GM12878 (cell line): ENCODE measurements around the gene FIBCD1. TPM values are rescaled to one million over a fixed set of nuclear protein-coding genes. Genes with fewer than 3 reads are reported as not detected.

Experiments used
- ATAC-seq: fragments of 200-7000 bp; cut with Tn5 transposase; 3 replicates; pipeline ENCODE4 v1.9.1; 2020; ENCODE audit warnings: mild to moderate bottlenecking, moderate library complexity
- BruUV-seq: library from RNA; stranded (reverse); fragments of 400-500 nt; replicated peaks from 2 replicates; lab custom pipeline; 2021; lab: Mats Ljungman, UMichigan
- CTCF ChIA-PET: fragments of 300-600 bp; sonication (Branson Sonifier 250); formaldehyde crosslinking; extraction: SDS; loops from one replicate; lab custom pipeline; 2021; ENCODE audit warnings: inconsistent platforms; lab: Yijun Ruan, JAX
- POLR2A ChIA-PET: fragments of 350-600 bp; formaldehyde crosslinking; extraction: SDS; loops from one replicate; lab custom pipeline; 2021; ENCODE audit warnings: inconsistent platforms; lab: Charles Lee
- RAD21 ChIA-PET: fragments of 300-600 bp; sonication (Branson Sonifier 250); formaldehyde crosslinking; loops from one replicate; lab custom pipeline; 2023; ENCODE audit warnings: antibody characterized with exemption; ENCODE audit not compliant: unreplicated experiment; lab: Charles Lee
- SMC1A ChIA-PET: fragments of 300-600 bp; sonication (Branson Sonifier 250); formaldehyde crosslinking; loops from one replicate; lab custom pipeline; 2023; ENCODE audit not compliant: unreplicated experiment, uncharacterized antibody; lab: Charles Lee
- DNase-seq: peaks from one replicate; pipeline ENCODE4 v3.0.0-alpha.2; 2011; ENCODE audit warnings: low read depth, low spot score
- FAIRE-seq: peaks from 3 replicates; lab custom pipeline; 2011; peaks lifted over from hg19 to GRCh38; lab: Jason Lieb, UNC
- H2AFZ ChIP-seq: 2 replicates; pipeline ENCODE4 v1.6.0; 2011; ENCODE audit warnings: low read depth, low read length, control low read depth; ENCODE audit not compliant: control insufficient read depth
- H3K27ac ChIP-seq: 2 replicates; pipeline ENCODE4 v1.5.1; 2011; ENCODE audit warnings: control low read depth; ENCODE audit not compliant: control insufficient read depth, insufficient read depth
- H3K27me3 ChIP-seq, 2 experiments: replicated peaks in 1 of 2; 2 replicates each; pipeline versions ENCODE4 v1.6.0 to v1.6.1; 2011; ENCODE audit warnings: low read length in 1 of 2; ENCODE audit not compliant: control insufficient read depth in 2 of 2, insufficient read depth in 2 of 2
- H3K36me3 ChIP-seq, 2 experiments: 2 replicates each; pipeline ENCODE4 v1.5.1; 2011; ENCODE audit warnings: low read length in 1 of 2; ENCODE audit not compliant: control insufficient read depth in 2 of 2, insufficient read depth in 2 of 2
- H3K4me1 ChIP-seq: 2 replicates; pipeline ENCODE4 v1.6.1; 2011; ENCODE audit warnings: mild to moderate bottlenecking, low read length, moderate library complexity, mixed read lengths; ENCODE audit not compliant: control insufficient read depth, insufficient read depth
- H3K4me2 ChIP-seq: 2 replicates; pipeline ENCODE4 v1.6.0; 2011; ENCODE audit warnings: control low read depth; ENCODE audit not compliant: control insufficient read depth, insufficient read depth
- H3K4me3 ChIP-seq: fragments of 200-600 bp; sonication (generic); 2 replicates; pipeline ENCODE4 v1.5.1; 2016
- H3K79me2 ChIP-seq: 2 replicates; pipeline ENCODE4 v1.6.0; 2011; ENCODE audit warnings: low read length; ENCODE audit not compliant: control insufficient read depth, insufficient read depth
- H3K9ac ChIP-seq: 2 replicates; pipeline ENCODE4 v1.8.0; 2011; ENCODE audit warnings: low read length, control low read depth, mixed read lengths; ENCODE audit not compliant: control insufficient read depth, insufficient read depth
- H3K9me3 ChIP-seq: replicated peaks from 3 replicates; pipeline ENCODE4 v1.5.1; 2011; ENCODE audit warnings: mild to moderate bottlenecking, low read length; ENCODE audit not compliant: control insufficient read depth, insufficient read depth
- H4K20me1 ChIP-seq: 2 replicates; pipeline ENCODE4 v1.6.0; 2011; ENCODE audit not compliant: control insufficient read depth, insufficient read depth
- EP300 ChIP-seq, 2 experiments: fragments of 150-350 bp in 1 of 2; IDR thresholded peaks; 2 replicates each; pipeline ENCODE4 v1.6.1; 2011 to 2012; ENCODE audit warnings: low read depth in 2 of 2, low read length in 2 of 2, borderline replicate concordance in 1 of 2, improper control_type of control experiment in 1 of 2, inconsistent platforms in 1 of 2; ENCODE audit not compliant: control insufficient read depth in 1 of 2
- HDGF ChIP-seq: fragments of 450-650 bp; IDR thresholded peaks from 2 replicates; pipeline ENCODE4 v1.6.1; 2016; ENCODE audit warnings: antibody characterized with exemption
- MYB ChIP-seq: fragments of 150-350 bp; IDR thresholded peaks from 2 replicates; pipeline ENCODE4 v1.6.1; 2014; ENCODE audit warnings: mild to moderate bottlenecking, low read depth, low read length, borderline replicate concordance
- NR2F1 ChIP-seq: fragments of 450-650 bp; conservative IDR thresholded peaks from 2 replicates; pipeline ENCODE4 v1.6.1; 2017; ENCODE audit warnings: mild to moderate bottlenecking
- SREBF2 ChIP-seq: IDR thresholded peaks from 2 replicates; pipeline ENCODE4 v1.6.1; 2012; ENCODE audit warnings: mild to moderate bottlenecking, low read length
- ZZZ3 ChIP-seq: IDR thresholded peaks from 2 replicates; pipeline ENCODE4 v1.6.1; 2011; ENCODE audit warnings: low read depth; ENCODE audit not compliant: control insufficient read depth, insufficient read length
- WGBS: methylation state at CpG from one replicate; pipeline ENCODE4 v1.1.6; 2016; ENCODE audit warnings: low lambda C conversion rate; ENCODE audit not compliant: insufficient replicate concordance, insufficient coverage; ENCODE audit errors: missing lambda C conversion rate; 5-methylcytosine and 5-hydroxymethylcytosine counted together
- in situ Hi-C: fragments of 300-500 bp; cut with MboI; formaldehyde crosslinking; loops from 9 replicates; pipeline ENCODE4 v1.14.3; 2018; ENCODE audit warnings: mixed read lengths
- intact Hi-C: fragments of 100-400 bp; cut with micrococcal nuclease; formaldehyde crosslinking; loops from one replicate; pipeline ENCODE4 v1.14.2; 2022; ENCODE audit not compliant: unreplicated experiment
- polyA plus RNA-seq, 11 experiments: library from polyadenylated mRNA; depleted of rRNA in 4 of 11; unstranded in 6 of 11; stranded (reverse) in 5 of 11; fragments of >200 nt; fragmentation: Nextera tagmentation in 4 of 11; fragmentation: Illumina TruSeq in 1 of 11; extraction: Ambion mirVana in 4 of 11; extraction: Trizol in 1 of 11; gene quantifications; 1 replicate in 1 of 11; 2 replicates in 10 of 11; pipeline versions ENCODE4 v1.2.1 to v1.2.3, GENCODE V29; 2011 to 2016; ENCODE audit warnings: inconsistent platforms in 2 of 11, missing spikeins in 2 of 11, low read depth in 1 of 11
- total RNA-seq, 4 experiments: library from RNA; depleted of rRNA in 3 of 4; stranded (reverse); fragments of >200 nt in 3 of 4; fragmentation: Illumina TruSeq in 1 of 4; extraction: Trizol in 1 of 4; gene quantifications; 2 replicates each; pipeline versions ENCODE4 v1.2.1 to v1.2.3, GENCODE V29; 2013 to 2021
- TF ChIP-seq, protein P1 (sequence below), 3 experiments: IDR thresholded peaks in 2 of 3; conservative IDR thresholded peaks in 1 of 3; 2 replicates each; pipeline ENCODE4 v1.5.1; 2011; ENCODE audit warnings: low read depth in 3 of 3, low read length in 3 of 3, mild to moderate bottlenecking in 3 of 3, control low read depth in 2 of 3, moderate library complexity in 2 of 3, inconsistent platforms in 1 of 3, mixed read lengths in 1 of 3; ENCODE audit not compliant: control insufficient read depth in 2 of 3, insufficient read depth in 1 of 3; ENCODE audit errors: extremely low read depth in 1 of 3

The FIBCD1 gene
- total and polyA plus RNA-seq, 10 of the 15 experiments (the other 5 are each of a cell fraction or from before 2014, with no cell fraction given), result 0.04 to 0.95 (median 0.25) TPM; not detected in 6

DNA sequence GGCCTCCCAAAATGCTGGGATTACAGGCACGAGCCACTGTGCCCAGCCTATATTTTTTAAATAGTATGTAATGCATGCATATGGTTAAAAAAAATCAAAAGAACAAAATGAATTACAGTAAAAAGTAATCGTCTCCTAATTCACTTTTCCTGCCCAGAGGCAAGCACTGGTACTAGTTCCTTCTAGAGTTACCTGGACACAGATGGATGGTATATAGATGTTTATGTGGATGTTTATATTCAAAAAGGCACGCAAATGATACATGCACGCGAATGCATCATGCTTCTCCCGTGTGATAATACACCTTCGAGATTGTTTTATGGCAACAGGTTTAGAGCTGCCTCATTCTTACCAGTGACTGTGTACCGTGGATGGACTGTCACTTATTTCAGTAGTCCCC is 82.6 kb downstream of the FIBCD1 start:
- TF ChIP-seq HDGF (no peak), ZZZ3 (no peak), NR2F1 (no peak), EP300 (IDR thresholded peaks at IDR 0.05; ENCODE audit: borderline replicate concordance in 1 of 2, control insufficient read depth in 1 of 2, low read depth in 2 of 2, low read length in 2 of 2) (no peak), MYB (no peak), SREBF2 (no peak)
- TF ChIP-seq, protein P1, sequence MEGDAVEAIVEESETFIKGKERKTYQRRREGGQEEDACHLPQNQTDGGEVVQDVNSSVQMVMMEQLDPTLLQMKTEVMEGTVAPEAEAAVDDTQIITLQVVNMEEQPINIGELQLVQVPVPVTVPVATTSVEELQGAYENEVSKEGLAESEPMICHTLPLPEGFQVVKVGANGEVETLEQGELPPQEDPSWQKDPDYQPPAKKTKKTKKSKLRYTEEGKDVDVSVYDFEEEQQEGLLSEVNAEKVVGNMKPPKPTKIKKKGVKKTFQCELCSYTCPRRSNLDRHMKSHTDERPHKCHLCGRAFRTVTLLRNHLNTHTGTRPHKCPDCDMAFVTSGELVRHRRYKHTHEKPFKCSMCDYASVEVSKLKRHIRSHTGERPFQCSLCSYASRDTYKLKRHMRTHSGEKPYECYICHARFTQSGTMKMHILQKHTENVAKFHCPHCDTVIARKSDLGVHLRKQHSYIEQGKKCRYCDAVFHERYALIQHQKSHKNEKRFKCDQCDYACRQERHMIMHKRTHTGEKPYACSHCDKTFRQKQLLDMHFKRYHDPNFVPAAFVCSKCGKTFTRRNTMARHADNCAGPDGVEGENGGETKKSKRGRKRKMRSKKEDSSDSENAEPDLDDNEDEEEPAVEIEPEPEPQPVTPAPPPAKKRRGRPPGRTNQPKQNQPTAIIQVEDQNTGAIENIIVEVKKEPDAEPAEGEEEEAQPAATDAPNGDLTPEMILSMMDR (IDR thresholded peaks at IDR 0.05 in 2 of 3, conservative IDR thresholded peaks at IDR 0.05 in 1 of 3; ENCODE audit: control insufficient read depth in 2 of 3, extremely low read depth in 1 of 3, insufficient read depth in 1 of 3, low read depth in 3 of 3, low read length in 3 of 3), result no peak
- TF ChIP-seq, all 136 proteins: peak for 0

More for the DNA sequence above, 82.6 kb downstream of the FIBCD1 start:
- Histone ChIP-seq H3K79me2 (no peaks in the 10 kb centered on the region), H3K36me3 (peaks cover 13% of the 10 kb centered on the region in 2 experiments), H2AFZ (no peak overlapping the region), H3K4me1 (no peaks in the 10 kb centered on the region), H3K4me2 (no peak overlapping the region), H3K9ac (no peak overlapping the region), H3K27me3 (no peaks in the 10 kb centered on the region), H3K4me3 (no peak overlapping the region), H3K27ac (no peak overlapping the region), H4K20me1 (no peaks in the 10 kb centered on the region), H3K9me3 (no peaks in the 10 kb centered on the region)
- POLR2A ChIA-PET, result no interaction called here
- FAIRE-seq (no peak), DNase-seq (no peak), ATAC-seq (no peak)
- intact Hi-C loops, result no loop called here
- RAD21 ChIA-PET, result no interaction called here
- SMC1A ChIA-PET, result no interaction called here
- WGBS, result 93% methylated on average over 8 of the region's 8 CpGs
- BruUV-seq, result no TSS peak
- CTCF ChIA-PET, result no interaction called here
- in situ Hi-C loops, result no loop called here
